HG03175 (cell line): ENCODE measurements around the gene SERTM1.

Experiments
- ATAC-seq: cut with Tn5 transposase; IDR thresholded peaks from one replicate; pipeline ENCODE4 v1.9.1; 2021; ENCODE audit warnings: mild to moderate bottlenecking, moderate library complexity; ENCODE audit not compliant: unreplicated experiment

SERTM1 gene

DNA sequence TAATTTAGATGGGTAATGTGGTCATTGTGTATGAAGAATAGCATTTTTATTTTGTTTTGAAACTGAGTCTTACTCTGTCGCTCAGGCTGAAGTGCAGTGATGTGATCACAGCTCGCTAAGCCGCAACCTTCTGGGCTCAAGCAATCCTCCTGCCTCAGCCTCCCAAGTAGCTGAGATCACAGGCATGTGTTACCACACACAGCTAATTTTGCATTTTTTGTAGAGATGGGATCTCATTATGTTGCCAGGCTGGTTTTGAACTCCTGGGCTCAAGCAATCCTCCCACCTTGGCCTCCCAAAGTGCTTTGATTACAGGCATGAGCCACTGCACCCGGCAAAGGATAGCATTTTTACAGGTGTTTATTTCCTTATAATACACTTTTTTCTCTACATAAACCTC lies 36.6 kb downstream of the SERTM1 start:
- no peak for ATAC-seq

DNA sequence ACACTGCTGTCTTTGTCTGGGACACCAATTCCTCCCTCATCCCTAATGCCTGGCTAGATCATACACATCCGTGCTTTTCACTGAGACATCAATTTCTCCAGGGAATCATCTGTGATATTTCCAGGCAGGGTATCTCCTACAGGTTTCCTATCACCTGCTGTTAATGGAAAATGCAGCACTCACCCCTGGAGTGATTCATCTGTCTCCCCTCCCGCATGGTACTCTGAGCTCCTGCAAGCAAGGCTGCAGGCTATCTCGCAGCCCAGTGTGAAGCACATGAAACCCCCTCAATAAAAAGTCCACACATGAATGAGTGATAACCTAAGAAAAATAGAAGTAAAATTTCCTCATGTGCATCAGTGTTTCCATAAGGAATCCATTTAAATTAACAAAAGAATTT lies 38.5 kb downstream of the SERTM1 start:
- ATAC-seq = no peak

GRCh38 chr13:36712770-36713169 lies 39.0 kb downstream of the SERTM1 start:
- no peak for ATAC-seq

GRCh38 chr13:36713887-36714286 lies 40.1 kb downstream of the SERTM1 start:
- ATAC-seq = no peak

DNA sequence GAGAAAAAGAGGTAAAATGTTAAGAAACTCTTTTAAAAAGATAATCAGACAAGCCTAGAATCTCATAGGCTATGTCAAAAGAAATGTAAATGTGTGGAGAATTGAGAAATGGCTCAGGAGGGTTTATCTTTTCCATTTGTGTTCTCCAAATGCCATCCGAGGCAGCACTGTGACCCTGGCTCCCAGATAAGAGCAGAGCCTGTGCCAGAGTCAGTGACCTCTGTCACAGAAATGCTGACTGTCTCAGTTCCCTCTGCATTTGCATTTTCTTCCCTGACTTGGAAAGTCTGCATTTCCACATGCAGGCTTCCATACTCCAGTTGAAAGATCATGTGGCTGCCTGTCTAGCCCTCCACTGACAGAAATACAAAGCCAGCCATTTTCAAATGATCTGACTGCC lies 42.0 kb downstream of the SERTM1 start:
- no peak for ATAC-seq

- ATAC-seq = no peak
Observed at GRCh38 chr13:36717017-36717416, 43.2 kb downstream of the SERTM1 start.

GRCh38 chr13:36717966-36718545 lies 44.2 kb downstream of the SERTM1 start:
- no peak for ATAC-seq

GRCh38 chr13:36718686-36719085 lies 44.9 kb downstream of the SERTM1 start:
- no peak for ATAC-seq

DNA sequence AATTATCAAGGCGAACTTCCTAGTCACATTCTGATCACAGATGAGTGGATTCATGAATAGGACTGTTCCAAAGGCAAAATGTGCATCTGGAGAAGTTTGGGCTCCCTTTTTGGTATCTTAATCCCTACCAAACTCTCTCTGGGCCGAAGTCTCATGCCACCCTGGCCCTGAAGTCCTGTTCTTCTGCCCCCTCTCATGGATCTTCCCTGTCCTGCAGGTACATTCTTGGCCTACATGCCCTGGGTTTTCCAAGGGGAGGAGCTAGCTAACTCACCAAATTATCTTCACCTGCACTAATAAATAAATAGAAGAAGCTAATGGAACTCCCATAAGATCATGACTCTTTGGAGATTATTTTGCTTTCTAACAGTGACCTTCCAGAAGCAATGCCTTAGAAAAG lies 50.3 kb downstream of the SERTM1 start:
- no peak for ATAC-seq

GRCh38 chr13:36725936-36726335 lies 52.1 kb downstream of the SERTM1 start:
- no peak for ATAC-seq

DNA sequence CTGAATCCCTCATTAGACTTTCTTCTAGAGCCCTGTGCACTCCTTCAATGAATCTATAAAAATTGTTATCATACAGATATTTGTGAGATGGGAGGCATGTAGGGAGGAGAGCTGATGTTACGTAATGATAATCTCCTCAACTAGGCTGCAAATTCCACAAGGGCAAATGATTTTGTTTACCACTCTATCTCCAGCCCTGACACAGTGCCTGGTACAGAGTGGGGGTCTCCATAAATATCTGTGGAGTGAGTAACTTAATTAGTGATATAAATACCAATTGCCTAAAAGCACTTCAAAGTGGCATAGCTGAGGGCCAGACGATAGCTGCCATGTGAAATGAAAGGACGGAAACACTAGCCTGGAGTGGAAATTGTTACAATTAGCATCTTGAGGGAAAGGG lies 54.2 kb downstream of the SERTM1 start:
- no peak for ATAC-seq

DNA sequence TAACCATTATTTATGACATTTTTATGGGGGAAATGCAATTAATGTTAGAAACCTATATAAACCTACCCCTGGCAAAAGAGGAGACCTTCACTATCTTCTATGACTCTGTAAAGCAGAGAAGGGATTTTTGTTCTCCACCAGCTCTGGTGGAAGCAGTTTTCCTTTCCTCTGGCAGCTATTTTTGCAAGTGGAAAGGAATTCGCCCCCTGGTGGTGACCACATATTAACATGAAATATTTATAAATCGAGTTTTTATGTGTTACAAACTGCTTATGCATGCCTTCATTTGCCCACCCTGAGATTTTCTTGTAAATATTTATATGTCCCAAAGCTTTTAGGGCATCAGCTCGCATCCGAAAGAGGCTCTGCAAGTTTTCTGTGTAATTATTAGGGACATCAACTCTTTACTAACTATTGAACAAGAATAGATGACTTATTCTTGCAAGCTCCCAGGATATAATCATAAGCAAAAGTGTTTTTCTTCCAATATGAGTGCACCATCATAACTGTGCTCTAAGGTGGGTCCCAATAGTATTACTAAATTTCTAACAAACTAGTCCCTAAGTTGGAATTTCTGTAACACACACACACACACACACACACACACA lies 62.4 kb downstream of the SERTM1 start:
- no peak for ATAC-seq

DNA sequence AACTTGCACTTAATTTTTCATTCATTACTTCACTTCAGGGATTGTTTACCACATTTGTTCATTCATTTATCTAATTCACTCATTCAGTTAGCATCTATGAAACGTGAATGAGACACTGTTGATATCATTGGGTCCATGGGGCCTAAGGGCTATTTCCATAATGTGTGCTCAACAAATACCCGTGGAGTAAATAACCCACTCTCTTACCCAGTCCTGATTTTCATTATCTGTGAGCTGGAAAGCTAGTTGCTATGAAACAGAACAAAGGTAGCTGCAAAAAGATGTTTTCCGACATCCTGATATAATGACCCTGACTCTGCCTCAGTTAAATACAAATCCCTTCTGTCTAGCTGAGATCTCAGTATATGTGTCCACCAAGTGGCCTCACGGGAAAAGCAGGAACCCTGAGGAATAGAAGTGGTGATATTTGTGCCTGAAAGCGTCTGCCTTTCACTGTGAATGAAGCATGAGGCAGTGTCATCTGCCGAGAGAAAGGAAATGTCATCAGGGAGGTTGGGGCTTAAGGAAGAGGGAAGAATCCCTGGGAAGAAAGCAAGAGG lies 63.8 kb downstream of the SERTM1 start:
- no peak for ATAC-seq

GRCh38 chr13:36745436-36745835 lies 71.6 kb downstream of the SERTM1 start:
- no peak for ATAC-seq

- ATAC-seq = no peak
Observed at GRCh38 chr13:36746051-36746450, 72.2 kb downstream of the SERTM1 start.
